ENCODE measurements around the gene PDS5A.
"Not testable (repeated sequence)": the region's sequence is repeated elsewhere in the genome, so short reads cannot be mapped to it uniquely, and the experiment has no call there.

PDS5A gene

DNA sequence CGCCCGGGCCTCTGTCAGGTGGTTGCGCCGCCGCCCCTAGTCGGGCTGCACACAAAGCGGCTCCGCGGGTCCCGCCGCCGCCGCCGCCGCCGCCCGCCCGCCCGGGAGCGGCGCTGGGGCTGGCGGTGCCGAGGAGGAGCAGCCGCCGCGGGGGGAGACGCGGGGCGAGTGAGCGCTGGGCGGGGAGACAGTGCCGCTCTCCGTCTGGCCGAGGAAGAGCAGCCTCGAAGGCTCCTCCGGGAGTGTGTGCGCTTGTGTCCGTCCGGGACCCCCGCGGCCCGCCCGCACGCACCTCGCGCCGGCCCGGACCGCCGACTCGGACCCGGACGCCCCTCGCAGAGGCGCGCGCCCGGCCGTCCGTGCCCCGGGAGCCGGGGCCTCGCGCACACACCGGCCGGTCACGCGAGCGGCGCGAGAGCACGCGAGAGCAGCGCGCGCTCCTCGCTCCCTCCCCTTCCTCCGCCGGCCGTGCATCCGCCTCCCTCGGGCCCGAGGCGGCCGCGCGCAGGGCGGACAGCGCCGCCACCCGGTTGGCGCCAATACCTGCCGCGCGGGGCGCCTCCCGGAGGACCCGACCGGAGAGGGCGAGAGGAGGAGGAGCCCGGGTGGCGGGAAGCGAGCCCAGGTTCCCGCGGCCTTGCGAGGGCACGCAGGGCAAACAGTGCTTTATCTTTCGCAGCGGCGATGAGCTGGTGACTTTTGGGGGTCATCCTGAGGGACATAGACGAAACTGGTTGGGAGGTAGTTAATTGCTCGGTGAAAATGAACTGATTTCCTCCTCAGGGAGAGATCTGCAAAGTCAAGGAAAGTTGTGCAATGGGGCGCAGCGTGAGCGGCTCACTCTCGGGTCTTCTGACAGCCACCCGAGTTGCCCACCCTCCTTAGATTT, at the start of gene PDS5A:
Gene PDS5A, minus strand, starts transcription at position 423 of the 889 bp plus-strand sequence. CDS start 1,334 bp downstream, outside the sequence.
- peak; percentile 88 for DNase-seq (ENCODE audit: low read depth)
- TF ChIP-seq CTCF (IDR thresholded peaks at IDR 0.05; ENCODE audit: low read length, missing control alignments), result peak; percentile 38
- H3K4me3 ChIP-seq (replicated peaks; ENCODE audit: low read depth, low read length), result peak within 1 kb of the TSS; percentile 88

DNA sequence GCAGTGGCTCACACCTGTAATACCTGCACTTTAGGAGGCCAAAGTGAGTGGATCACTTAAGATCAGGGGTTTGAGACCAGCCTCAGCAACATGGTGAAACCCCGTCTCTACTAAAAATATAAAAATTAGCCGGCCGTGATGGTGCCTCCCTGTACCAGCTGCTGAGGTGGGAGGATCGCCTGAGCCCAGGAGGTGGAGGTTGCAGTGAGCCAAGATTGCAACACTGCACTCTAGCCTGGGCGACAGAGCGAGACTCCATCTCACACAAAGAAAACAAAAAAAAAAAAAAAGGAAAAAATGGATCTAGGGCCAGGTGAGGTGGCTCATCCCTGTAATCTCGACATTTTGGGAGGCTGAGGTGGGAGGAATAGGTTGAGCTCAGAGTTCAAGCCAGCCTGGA, 46.3 kb upstream of the PDS5A start:
- H3K4me3 ChIP-seq (replicated peaks; ENCODE audit: low read depth, low read length); DNase-seq (ENCODE audit: low read depth): not testable (repeated sequence)

- not testable (repeated sequence) for DNase-seq (ENCODE audit: low read depth); H3K4me3 ChIP-seq (replicated peaks; ENCODE audit: low read depth, low read length)
Observed at GRCh38 chr4:40021116-40021515, 43.4 kb upstream of the PDS5A start.

DNA sequence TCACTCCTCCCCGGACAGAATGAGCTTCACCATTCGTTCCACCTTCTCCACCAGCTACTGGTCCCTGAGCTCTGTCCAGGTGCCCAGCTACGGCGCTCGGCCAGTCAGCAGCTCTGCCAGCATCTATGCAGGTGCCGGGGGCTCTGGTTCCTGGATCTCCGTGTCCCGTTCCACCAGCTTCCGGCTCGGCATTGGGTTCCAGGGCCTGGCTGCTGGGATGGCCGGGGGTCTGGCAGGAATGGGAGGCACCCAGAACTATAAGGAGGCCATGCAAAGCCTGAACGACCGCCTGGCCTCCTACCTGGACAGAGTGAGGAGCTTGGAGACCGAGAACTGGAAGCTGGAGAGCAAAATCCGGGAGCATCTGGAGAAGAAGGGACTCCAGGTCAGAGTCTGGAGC, 42.5 kb upstream of the PDS5A start:
- H3K4me3 ChIP-seq (replicated peaks; ENCODE audit: low read depth, low read length), result no peak overlapping the region
- no peak for TF ChIP-seq CTCF (IDR thresholded peaks at IDR 0.05; ENCODE audit: low read length, missing control alignments)
- DNase-seq (ENCODE audit: low read depth), result no peak

- no peak overlapping the region for H3K4me3 ChIP-seq (replicated peaks; ENCODE audit: low read depth, low read length)
- no peak for TF ChIP-seq CTCF (IDR thresholded peaks at IDR 0.05; ENCODE audit: low read length, missing control alignments)
- DNase-seq (ENCODE audit: low read depth), result no peak
Observed at GRCh38 chr4:40016007-40016406, 38.3 kb upstream of the PDS5A start.

- TF ChIP-seq CTCF (IDR thresholded peaks at IDR 0.05; ENCODE audit: low read length, missing control alignments), result no peak
- no peak overlapping the region for H3K4me3 ChIP-seq (replicated peaks; ENCODE audit: low read depth, low read length)
- peak; percentile 9 for DNase-seq (ENCODE audit: low read depth)
Observed at GRCh38 chr4:40003986-40004385, 26.3 kb upstream of the PDS5A start.

GRCh38 chr4:40000711-40001110, 23.0 kb upstream of the PDS5A start:
- TF ChIP-seq CTCF (IDR thresholded peaks at IDR 0.05; ENCODE audit: low read length, missing control alignments), result no peak
- DNase-seq (ENCODE audit: low read depth), result no peak
- H3K4me3 ChIP-seq (replicated peaks; ENCODE audit: low read depth, low read length), result no peak overlapping the region
